ENCODE results near the gene SNTN.
"Not testable (repeated sequence)": the region's sequence is repeated elsewhere in the genome, so short reads cannot be mapped to it uniquely, and the experiment has no call there.

The SNTN gene

GRCh38 chr3:63639806-63640205, 12.7 kb upstream of the SNTN start:
- Histone ChIP-seq H3K27ac (ENCODE audit: insufficient read depth, low read depth, low read length, poor library complexity, severe bottlenecking) (no peak overlapping the region), H3K4me3 (ENCODE audit: insufficient read depth, low read depth, low read length) (no peak overlapping the region), H3K27me3 (ENCODE audit: control insufficient read depth, insufficient read depth, low read length, poor library complexity, severe bottlenecking) (no peaks in the 10 kb centered on the region), H3K9me3 (ENCODE audit: control insufficient read depth, low read length) (no peaks in the 10 kb centered on the region), H3K36me3 (ENCODE audit: control insufficient read depth, insufficient read depth, low read length) (no peaks in the 10 kb centered on the region), H3K4me1 (ENCODE audit: control insufficient read depth, insufficient read depth, low read length) (no peaks in the 10 kb centered on the region)
- WGBS, 2 experiments: 94 to 100% methylated on average over 2 of the region's 2 CpGs

- Histone ChIP-seq H3K4me3 (ENCODE audit: insufficient read depth, low read depth, low read length) (no peak overlapping the region), H3K36me3 (ENCODE audit: control insufficient read depth, insufficient read depth, low read length) (no peaks in the 10 kb centered on the region), H3K27ac (ENCODE audit: insufficient read depth, low read depth, low read length, poor library complexity, severe bottlenecking) (no peak overlapping the region), H3K9me3 (ENCODE audit: control insufficient read depth, low read length) (no peaks in the 10 kb centered on the region), H3K4me1 (ENCODE audit: control insufficient read depth, insufficient read depth, low read length) (no peaks in the 10 kb centered on the region), H3K27me3 (ENCODE audit: control insufficient read depth, insufficient read depth, low read length, poor library complexity, severe bottlenecking) (no peaks in the 10 kb centered on the region)
- WGBS, 2 experiments: no CpG with 5 or more reads among the region's 1 CpG
Observed at GRCh38 chr3:63642488-63642887, 10.0 kb upstream of the SNTN start.

- WGBS, 2 experiments: 49 to 55% methylated on average over 5 of the region's 5 CpGs
- H3K4me1 ChIP-seq (ENCODE audit: control insufficient read depth, insufficient read depth, low read length): no peaks in the 10 kb centered on the region
- no peaks in the 10 kb centered on the region for H3K27me3 ChIP-seq (ENCODE audit: control insufficient read depth, insufficient read depth, low read length, poor library complexity, severe bottlenecking)
- no peaks in the 10 kb centered on the region for H3K36me3 ChIP-seq (ENCODE audit: control insufficient read depth, insufficient read depth, low read length)
- H3K9me3 ChIP-seq (ENCODE audit: control insufficient read depth, low read length): no peaks in the 10 kb centered on the region
- no peak overlapping the region for H3K27ac ChIP-seq (ENCODE audit: insufficient read depth, low read depth, low read length, poor library complexity, severe bottlenecking)
- H3K4me3 ChIP-seq (ENCODE audit: insufficient read depth, low read depth, low read length): no peak overlapping the region
Observed at GRCh38 chr3:63644212-63644797, 8.2 kb upstream of the SNTN start.

- peak overlapping the region; percentile 28 for H3K4me3 ChIP-seq (ENCODE audit: insufficient read depth, low read depth, low read length)
- H3K9me3 ChIP-seq (ENCODE audit: control insufficient read depth, low read length); H3K27ac ChIP-seq (ENCODE audit: insufficient read depth, low read depth, low read length, poor library complexity, severe bottlenecking); H3K27me3 ChIP-seq (ENCODE audit: control insufficient read depth, insufficient read depth, low read length, poor library complexity, severe bottlenecking); H3K4me1 ChIP-seq (ENCODE audit: control insufficient read depth, insufficient read depth, low read length); H3K36me3 ChIP-seq (ENCODE audit: control insufficient read depth, insufficient read depth, low read length): not testable (repeated sequence)
- WGBS, 2 experiments: 17 to 18% methylated on average over 25 of the region's 25 CpGs
Observed at GRCh38 chr3:63644928-63645781, 7.3 kb upstream of the SNTN start.

- H3K27me3 ChIP-seq (ENCODE audit: control insufficient read depth, insufficient read depth, low read length, poor library complexity, severe bottlenecking): no peaks in the 10 kb centered on the region
- no peak overlapping the region for H3K27ac ChIP-seq (ENCODE audit: insufficient read depth, low read depth, low read length, poor library complexity, severe bottlenecking)
- WGBS, 2 experiments: 93% methylated on average over 4 of the region's 4 CpGs
- H3K9me3 ChIP-seq (ENCODE audit: control insufficient read depth, low read length): no peaks in the 10 kb centered on the region
- no peaks in the 10 kb centered on the region for H3K4me1 ChIP-seq (ENCODE audit: control insufficient read depth, insufficient read depth, low read length)
- no peaks in the 10 kb centered on the region for H3K36me3 ChIP-seq (ENCODE audit: control insufficient read depth, insufficient read depth, low read length)
- H3K4me3 ChIP-seq (ENCODE audit: insufficient read depth, low read depth, low read length): no peak overlapping the region
Observed at GRCh38 chr3:63654211-63654610, 1.7 kb downstream of the SNTN start.

GRCh38 chr3:63654931-63655330, 2.5 kb downstream of the SNTN start:
- Histone ChIP-seq H3K36me3 (ENCODE audit: control insufficient read depth, insufficient read depth, low read length) (no peaks in the 10 kb centered on the region), H3K9me3 (ENCODE audit: control insufficient read depth, low read length) (no peaks in the 10 kb centered on the region), H3K27ac (ENCODE audit: insufficient read depth, low read depth, low read length, poor library complexity, severe bottlenecking) (no peak overlapping the region), H3K27me3 (ENCODE audit: control insufficient read depth, insufficient read depth, low read length, poor library complexity, severe bottlenecking) (no peaks in the 10 kb centered on the region), H3K4me3 (ENCODE audit: insufficient read depth, low read depth, low read length) (no peak overlapping the region), H3K4me1 (ENCODE audit: control insufficient read depth, insufficient read depth, low read length) (no peaks in the 10 kb centered on the region)
- 95 to 96% methylated on average over 5 of the region's 5 CpGs for WGBS, 2 experiments

- Histone ChIP-seq H3K9me3 (ENCODE audit: control insufficient read depth, low read length) (no peaks in the 10 kb centered on the region), H3K4me3 (ENCODE audit: insufficient read depth, low read depth, low read length) (no peak overlapping the region), H3K27me3 (ENCODE audit: control insufficient read depth, insufficient read depth, low read length, poor library complexity, severe bottlenecking) (no peaks in the 10 kb centered on the region), H3K27ac (ENCODE audit: insufficient read depth, low read depth, low read length, poor library complexity, severe bottlenecking) (no peak overlapping the region), H3K36me3 (ENCODE audit: control insufficient read depth, insufficient read depth, low read length) (no peaks in the 10 kb centered on the region), H3K4me1 (ENCODE audit: control insufficient read depth, insufficient read depth, low read length) (no peaks in the 10 kb centered on the region)
- WGBS, 2 experiments: 82 to 86% methylated on average over 4 of the region's 4 CpGs
Observed at GRCh38 chr3:63655519-63655918, 3.0 kb downstream of the SNTN start.

- Histone ChIP-seq H3K27ac (ENCODE audit: insufficient read depth, low read depth, low read length, poor library complexity, severe bottlenecking) (no peak overlapping the region), H3K36me3 (ENCODE audit: control insufficient read depth, insufficient read depth, low read length) (no peaks in the 10 kb centered on the region), H3K9me3 (ENCODE audit: control insufficient read depth, low read length) (no peaks in the 10 kb centered on the region), H3K4me1 (ENCODE audit: control insufficient read depth, insufficient read depth, low read length) (no peaks in the 10 kb centered on the region), H3K27me3 (ENCODE audit: control insufficient read depth, insufficient read depth, low read length, poor library complexity, severe bottlenecking) (no peaks in the 10 kb centered on the region), H3K4me3 (ENCODE audit: insufficient read depth, low read depth, low read length) (no peak overlapping the region)
- 90 to 95% methylated on average over 6 of the region's 6 CpGs for WGBS, 2 experiments
Observed at GRCh38 chr3:63656786-63657185, 4.3 kb downstream of the SNTN start.

- H3K27ac ChIP-seq (ENCODE audit: insufficient read depth, low read depth, low read length, poor library complexity, severe bottlenecking): no peak overlapping the region
- WGBS, 2 experiments: 96 to 100% methylated on average over 1 of the region's 1 CpG
- H3K4me3 ChIP-seq (ENCODE audit: insufficient read depth, low read depth, low read length): no peak overlapping the region
- H3K36me3 ChIP-seq (ENCODE audit: control insufficient read depth, insufficient read depth, low read length): no peaks in the 10 kb centered on the region
- no peaks in the 10 kb centered on the region for H3K4me1 ChIP-seq (ENCODE audit: control insufficient read depth, insufficient read depth, low read length)
- no peaks in the 10 kb centered on the region for H3K9me3 ChIP-seq (ENCODE audit: control insufficient read depth, low read length)
- H3K27me3 ChIP-seq (ENCODE audit: control insufficient read depth, insufficient read depth, low read length, poor library complexity, severe bottlenecking): no peaks in the 10 kb centered on the region
Observed at GRCh38 chr3:63661242-63661641, 8.8 kb downstream of the SNTN start.

GRCh38 chr3:63662011-63662410, 9.5 kb downstream of the SNTN start:
- H3K27me3 ChIP-seq (ENCODE audit: control insufficient read depth, insufficient read depth, low read length, poor library complexity, severe bottlenecking): no peaks in the 10 kb centered on the region
- 63 to 70% methylated on average over 4 of the region's 4 CpGs for WGBS, 2 experiments
- no peaks in the 10 kb centered on the region for H3K36me3 ChIP-seq (ENCODE audit: control insufficient read depth, insufficient read depth, low read length)
- H3K4me3 ChIP-seq (ENCODE audit: insufficient read depth, low read depth, low read length): no peak overlapping the region
- no peaks in the 10 kb centered on the region for H3K9me3 ChIP-seq (ENCODE audit: control insufficient read depth, low read length)
- H3K27ac ChIP-seq (ENCODE audit: insufficient read depth, low read depth, low read length, poor library complexity, severe bottlenecking): no peak overlapping the region
- H3K4me1 ChIP-seq (ENCODE audit: control insufficient read depth, insufficient read depth, low read length): no peaks in the 10 kb centered on the region

Data from ectodermal cell (in vitro differentiated cells).